ENCODE results near the gene MBD3L1. TPM values are rescaled to one million over a fixed set of nuclear protein-coding genes. Genes with fewer than 3 reads are reported as not detected.

Gene MBD3L1
- total and polyA plus RNA-seq, 8 donors: 0.22 to 1.8 (median 0.25) TPM; not detected in 3

GRCh38 chr19:8866344-8866743 is 34.2 kb downstream of the MBD3L1 start:
- no peaks in the 10 kb centered on the region for H3K4me1 ChIP-seq
- no peaks in the 10 kb centered on the region for H3K9me3 ChIP-seq
- H3K27ac ChIP-seq: no peak overlapping the region
- ATAC-seq (no peak), DNase-seq (no peak), FAIRE-seq (no peak)
- no peak overlapping the region for H3K4me3 ChIP-seq
- intact Hi-C loops (cut with DNase I): no loop called here
- no peaks in the 10 kb centered on the region for H3K36me3 ChIP-seq
- no peaks in the 10 kb centered on the region for H3K27me3 ChIP-seq
- no peak for TF ChIP-seq CTCF (IDR thresholded peaks at IDR 0.05)

GRCh38 chr19:8877854-8878705 is 45.9 kb downstream of the MBD3L1 start:
- no peaks in the 10 kb centered on the region for H3K36me3 ChIP-seq
- H3K4me3 ChIP-seq: no peak overlapping the region
- intact Hi-C loops (cut with DNase I): no loop called here
- 11 to 25% methylated on average over 6 of the region's 6 CpGs for WGBS, 2 donors
- H3K9me3 ChIP-seq: no peaks in the 10 kb centered on the region
- TF ChIP-seq CTCF (IDR thresholded peaks at IDR 0.05): no peak
- H3K27ac ChIP-seq: no peak overlapping the region
- no peak for FAIRE-seq
- H3K4me1 ChIP-seq: no peaks in the 10 kb centered on the region
- DNase-seq: no peak
- H3K27me3 ChIP-seq: no peaks in the 10 kb centered on the region
- no peak for ATAC-seq

GRCh38 chr19:8880868-8881488 is 48.8 kb downstream of the MBD3L1 start:
- no peak for FAIRE-seq

GRCh38 chr19:8881512-8881911 is 49.3 kb downstream of the MBD3L1 start:
- no peaks in the 10 kb centered on the region for H3K27me3 ChIP-seq
- H3K4me1 ChIP-seq: no peaks in the 10 kb centered on the region
- DNase-seq: no peak
- no peak for FAIRE-seq
- no peak overlapping the region for H3K4me3 ChIP-seq
- no peak overlapping the region for H3K27ac ChIP-seq
- no peaks in the 10 kb centered on the region for H3K36me3 ChIP-seq
- intact Hi-C loops (cut with DNase I): no loop called here
- H3K9me3 ChIP-seq: no peaks in the 10 kb centered on the region
- no peak for TF ChIP-seq CTCF (IDR thresholded peaks at IDR 0.05)
- ATAC-seq: no peak

More at GRCh38 chr19:8880868-8881488, 48.8 kb downstream of the MBD3L1 start:
- Histone ChIP-seq H3K4me3 (no peak overlapping the region), H3K9me3 (no peaks in the 10 kb centered on the region), H3K27ac (no peak overlapping the region), H3K27me3 (no peaks in the 10 kb centered on the region), H3K4me1 (no peaks in the 10 kb centered on the region), H3K36me3 (no peaks in the 10 kb centered on the region)
- WGBS, 2 donors: 58 to 63% methylated on average over 2 of the region's 2 CpGs
- intact Hi-C loops (cut with DNase I): no loop called here
- TF ChIP-seq CTCF (IDR thresholded peaks at IDR 0.05): no peak
- ATAC-seq: no peak
- no peak for DNase-seq

DNA sequence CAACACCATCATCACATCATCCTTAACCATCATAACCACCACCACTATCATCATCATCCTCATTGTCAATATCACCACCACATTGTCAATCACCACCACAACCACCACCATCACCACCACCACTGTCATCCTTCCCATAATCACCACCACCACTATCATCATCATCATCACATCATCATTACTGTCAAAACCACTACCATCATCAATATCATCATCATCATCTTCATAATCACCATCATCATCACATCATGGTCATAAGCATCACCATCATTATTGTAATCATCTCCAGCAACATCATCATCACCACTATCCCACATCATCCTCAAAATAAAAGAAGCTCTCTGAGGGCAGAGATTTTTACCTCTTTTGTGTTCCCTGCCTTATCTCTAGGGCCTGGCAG is 52.2 kb downstream of the MBD3L1 start:
- no peaks in the 10 kb centered on the region for H3K27me3 ChIP-seq
- no peaks in the 10 kb centered on the region for H3K36me3 ChIP-seq
- intact Hi-C loops (cut with DNase I): no loop called here
- no peak for DNase-seq
- FAIRE-seq: no peak
- H3K9me3 ChIP-seq: no peaks in the 10 kb centered on the region
- ATAC-seq: no peak
- H3K27ac ChIP-seq: no peak overlapping the region
- no peak for TF ChIP-seq CTCF (IDR thresholded peaks at IDR 0.05)
- H3K4me3 ChIP-seq: no peak overlapping the region
- no peaks in the 10 kb centered on the region for H3K4me1 ChIP-seq
